Ureter (tissue), 1 donor: ENCODE results near the gene SLFN14. TPM values are rescaled to one million over a fixed set of nuclear protein-coding genes. Genes with fewer than 3 reads are reported as not detected.
A peak's percentile ranks its signal among the peaks of the same experiment; 100 is the strongest.
"Not testable (repeated sequence)": the region's sequence is repeated elsewhere in the genome, so short reads cannot be mapped to it uniquely, and the experiment has no call there.

Experiments used
- DNase-seq: peaks from one replicate; pipeline ENCODE4 v3.0.0-alpha.2; 2020; ENCODE audit warnings: low spot score
- total RNA-seq: library from RNA; stranded (reverse); gene quantifications from one replicate; pipeline ENCODE4 v1.2.4, GENCODE V29; 2023
- donor health status: DM: yes; HTN: yes; CAD: no.

The SLFN14 gene
- total RNA-seq, 1 donor from 2014 or later = not detected

GRCh38 chr17:35559495-35560210 lies 966 bp downstream of the SLFN14 start:
- DNase-seq = no peak

- peak; percentile 25 for DNase-seq
Observed at GRCh38 chr17:35557353-35557752, 3.3 kb downstream of the SLFN14 start.

GRCh38 chr17:35555691-35556090 lies 4.9 kb downstream of the SLFN14 start:
- no peak for DNase-seq

GRCh38 chr17:35554668-35555067 lies 6.0 kb downstream of the SLFN14 start:
- DNase-seq = no peak

- DNase-seq = no peak
Observed at GRCh38 chr17:35553310-35553709, 7.3 kb downstream of the SLFN14 start.

- DNase-seq = no peak
Observed at GRCh38 chr17:35548978-35549377, 11.6 kb downstream of the SLFN14 start.

GRCh38 chr17:35548208-35548810 lies 12.3 kb downstream of the SLFN14 start:
- DNase-seq = no peak

- DNase-seq = no peak
Observed at GRCh38 chr17:35546487-35546886, 14.1 kb downstream of the SLFN14 start.

GRCh38 chr17:35545150-35545549 lies 15.5 kb downstream of the SLFN14 start:
- no peak for DNase-seq

GRCh38 chr17:35543856-35544255 lies 16.8 kb downstream of the SLFN14 start:
- DNase-seq = no peak

- DNase-seq = no peak
Observed at GRCh38 chr17:35542990-35543389, 17.6 kb downstream of the SLFN14 start.

GRCh38 chr17:35541434-35541833 lies 19.2 kb downstream of the SLFN14 start:
- DNase-seq = no peak

- DNase-seq = peak; percentile 44
Observed at GRCh38 chr17:35540589-35541404, 19.8 kb downstream of the SLFN14 start.

GRCh38 chr17:35539659-35540026 lies 21.0 kb downstream of the SLFN14 start:
- no peak for DNase-seq

- no peak for DNase-seq
Observed at GRCh38 chr17:35537601-35538141, 22.9 kb downstream of the SLFN14 start, which contains the start of gene SLFN12L. Gene SLFN12L (minus strand): TSS chr17:35537678. CDS start chr17:35522364, 15,314 bp downstream.

- no peak for DNase-seq
Observed at GRCh38 chr17:35536664-35537171, 23.9 kb downstream of the SLFN14 start.

- not testable (repeated sequence) for DNase-seq
Observed at GRCh38 chr17:35535406-35535805, 25.2 kb downstream of the SLFN14 start.

GRCh38 chr17:35534576-35535093 lies 26.0 kb downstream of the SLFN14 start:
- DNase-seq = no peak

- DNase-seq = no peak
Observed at GRCh38 chr17:35531160-35531559, 29.5 kb downstream of the SLFN14 start.

GRCh38 chr17:35529866-35530265 lies 30.8 kb downstream of the SLFN14 start:
- no peak for DNase-seq

GRCh38 chr17:35529326-35529725 lies 31.3 kb downstream of the SLFN14 start:
- not testable (repeated sequence) for DNase-seq

- no peak for DNase-seq
Observed at GRCh38 chr17:35523296-35523695, 37.3 kb downstream of the SLFN14 start.
